NT2/D1 (cell line): ENCODE results near the gene LLGL2.

Experiments used
- DNase-seq: peaks from one replicate; pipeline ENCODE4 v3.0.0-alpha.2; 2011; ENCODE audit warnings: low read depth, low spot score
- H3K27me3 ChIP-seq: 2 replicates; pipeline ENCODE4 v1.6.0; 2011; ENCODE audit warnings: mild to moderate bottlenecking; ENCODE audit not compliant: insufficient read length, insufficient read depth
- H3K36me3 ChIP-seq: 2 replicates; pipeline ENCODE4 v1.6.1; 2011; ENCODE audit warnings: mild to moderate bottlenecking, low read length, mixed read lengths; ENCODE audit not compliant: insufficient read depth, insufficient read length
- H3K4me1 ChIP-seq: 2 replicates; pipeline ENCODE4 v1.5.1; 2011; ENCODE audit not compliant: insufficient read depth, insufficient read length
- H3K4me3 ChIP-seq: 2 replicates; pipeline ENCODE4 v1.5.1; 2011; ENCODE audit warnings: low read depth; ENCODE audit not compliant: insufficient read length
- H3K9ac ChIP-seq: 2 replicates; pipeline ENCODE4 v1.6.0; 2011; ENCODE audit warnings: low read depth; ENCODE audit not compliant: insufficient read length
- H3K9me3 ChIP-seq: 2 replicates; pipeline ENCODE4 v1.5.1; 2011; ENCODE audit warnings: mild to moderate bottlenecking, low read length; ENCODE audit not compliant: insufficient read depth
- SUZ12 ChIP-seq: IDR thresholded peaks from 2 replicates; pipeline ENCODE4 v1.6.1; 2011; ENCODE audit not compliant: insufficient read length, insufficient read depth; ENCODE audit errors: extremely low read depth
- YY1 ChIP-seq: IDR thresholded peaks from 2 replicates; pipeline ENCODE4 v1.6.1; 2011; ENCODE audit not compliant: insufficient read length, insufficient read depth
- ZNF274 ChIP-seq: IDR thresholded peaks from 2 replicates; pipeline ENCODE4 v1.6.1; 2011; ENCODE audit warnings: mild to moderate bottlenecking, low read depth, low read length

LLGL2 gene

GRCh38 chr17:75481194-75482068 is 44.1 kb upstream of the LLGL2 start:
- Histone ChIP-seq H3K4me1 (peaks cover 28% of the 10 kb centered on the region), H3K9ac (peak overlapping the region; percentile 9), H3K4me3 (no peak overlapping the region), H3K9me3 (no peaks in the 10 kb centered on the region), H3K27me3 (no peaks in the 10 kb centered on the region), H3K36me3 (peaks cover 29% of the 10 kb centered on the region)
- TF ChIP-seq ZNF274 (no peak), YY1 (no peak), SUZ12 (no peak)
- no peak for DNase-seq

GRCh38 chr17:75482098-75482942 is 43.2 kb upstream of the LLGL2 start:
- TF ChIP-seq ZNF274: no peak
- Histone ChIP-seq H3K9ac (no peak overlapping the region), H3K4me3 (no peak overlapping the region), H3K9me3 (no peaks in the 10 kb centered on the region), H3K4me1 (peaks cover 28% of the 10 kb centered on the region), H3K36me3 (peaks cover 27% of the 10 kb centered on the region), H3K27me3 (no peaks in the 10 kb centered on the region)
- no peak for DNase-seq

GRCh38 chr17:75485688-75486087 is 39.8 kb upstream of the LLGL2 start:
- Histone ChIP-seq H3K9me3 (no peaks in the 10 kb centered on the region), H3K9ac (no peak overlapping the region), H3K36me3 (peaks cover 34% of the 10 kb centered on the region), H3K27me3 (no peaks in the 10 kb centered on the region), H3K4me1 (peaks cover 13% of the 10 kb centered on the region), H3K4me3 (no peak overlapping the region)
- TF ChIP-seq SUZ12 (no peak), YY1 (no peak), ZNF274 (no peak)
- DNase-seq: no peak

GRCh38 chr17:75486151-75486550 is 39.3 kb upstream of the LLGL2 start:
- Histone ChIP-seq H3K36me3 (peaks cover 39% of the 10 kb centered on the region), H3K9ac (no peak overlapping the region), H3K27me3 (no peaks in the 10 kb centered on the region), H3K9me3 (no peaks in the 10 kb centered on the region), H3K4me3 (no peak overlapping the region), H3K4me1 (peaks cover 9% of the 10 kb centered on the region)
- DNase-seq: no peak
- TF ChIP-seq SUZ12 (no peak), ZNF274 (no peak), YY1 (no peak)

- DNase-seq: no peak
- Histone ChIP-seq H3K27me3 (no peaks in the 10 kb centered on the region), H3K36me3 (peaks cover 47% of the 10 kb centered on the region), H3K9me3 (no peaks in the 10 kb centered on the region), H3K9ac (no peak overlapping the region), H3K4me3 (no peak overlapping the region), H3K4me1 (peaks cover 4% of the 10 kb centered on the region)
- TF ChIP-seq ZNF274 (no peak), SUZ12 (no peak), YY1 (no peak)
Measured at GRCh38 chr17:75486951-75487350, 38.5 kb upstream of the LLGL2 start.

- H3K4me1 ChIP-seq: peaks cover 4% of the 10 kb centered on the region
- H3K9ac ChIP-seq: no peak overlapping the region
- DNase-seq: no peak
- peaks cover 51% of the 10 kb centered on the region for H3K36me3 ChIP-seq
- no peaks in the 10 kb centered on the region for H3K27me3 ChIP-seq
- H3K4me3 ChIP-seq: no peak overlapping the region
- no peak for TF ChIP-seq ZNF274
- TF ChIP-seq YY1: no peak
- no peak for TF ChIP-seq SUZ12
- H3K9me3 ChIP-seq: no peaks in the 10 kb centered on the region
Measured at GRCh38 chr17:75487351-75488070, 38.0 kb upstream of the LLGL2 start.
